Hepatic stellate cell (primary cell): ENCODE data around the gene SPATA1.
"Not testable (repeated sequence)": the region's sequence is repeated elsewhere in the genome, so short reads cannot be mapped to it uniquely, and the experiment has no call there.

Experiments used
- DNase-seq: peaks from one replicate; pipeline ENCODE4 v3.0.0; 2011; ENCODE audit warnings: low spot score

The SPATA1 gene

GRCh38 chr1:84587099-84587498 is 80.9 kb downstream of the SPATA1 start:
- no peak for DNase-seq

GRCh38 chr1:84594959-84595358 is 88.8 kb downstream of the SPATA1 start:
- DNase-seq = not testable (repeated sequence)

GRCh38 chr1:84597011-84597410 is 90.8 kb downstream of the SPATA1 start:
- DNase-seq = no peak

GRCh38 chr1:84598418-84598817 is 92.2 kb downstream of the SPATA1 start:
- no peak for DNase-seq

GRCh38 chr1:84598846-84599741 is 92.9 kb downstream of the SPATA1 start:
- peak; percentile 43 for DNase-seq

GRCh38 chr1:84600796-84601195 is 94.6 kb downstream of the SPATA1 start:
- DNase-seq = no peak

- DNase-seq = no peak
Measured at GRCh38 chr1:84603223-84603622, 97.0 kb downstream of the SPATA1 start.

GRCh38 chr1:84603941-84604830 is 98.0 kb downstream of the SPATA1 start:
- DNase-seq = peak; percentile 54

- no peak for DNase-seq
Measured at GRCh38 chr1:84605157-84605556, 99.0 kb downstream of the SPATA1 start.

- no peak for DNase-seq
Measured at GRCh38 chr1:84606977-84607376, 100.8 kb downstream of the SPATA1 start.

GRCh38 chr1:84611091-84611490 is 104.9 kb downstream of the SPATA1 start:
- no peak for DNase-seq

- no peak for DNase-seq
Measured at GRCh38 chr1:84611796-84612195, 105.6 kb downstream of the SPATA1 start.

- no peak for DNase-seq
Measured at GRCh38 chr1:84613026-84613425, 106.8 kb downstream of the SPATA1 start.

GRCh38 chr1:84613887-84614286 is 107.7 kb downstream of the SPATA1 start:
- DNase-seq = no peak

- DNase-seq = no peak
Measured at GRCh38 chr1:84615790-84616189, 109.6 kb downstream of the SPATA1 start.
